Stimulated activated CD4-positive, alpha-beta T cell treated with anti-CD3 and anti-CD28 coated beads, Interleukin-12 subunit alpha, Interleukin-12 subunit beta, amount 100 ng/mL, for 24 hours (primary cell): ENCODE data around the gene CLCA4.
"Not testable (repeated sequence)": the region's sequence is repeated elsewhere in the genome, so short reads cannot be mapped to it uniquely, and the experiment has no call there.

Experiments used
- DNase-seq, 2 experiments: peaks; one replicate each; pipeline ENCODE4 v3.0.0-alpha.2; 2020; ENCODE audit warnings: low read depth in 2 of 2

The CLCA4 gene

GRCh38 chr1:86546787-86547221 is at the start of gene CLCA4:
Gene CLCA4, plus strand, starts transcription at chr1:86547078. Its CDS starts 42 bp downstream, at chr1:86547120.
- no peak for DNase-seq

DNA sequence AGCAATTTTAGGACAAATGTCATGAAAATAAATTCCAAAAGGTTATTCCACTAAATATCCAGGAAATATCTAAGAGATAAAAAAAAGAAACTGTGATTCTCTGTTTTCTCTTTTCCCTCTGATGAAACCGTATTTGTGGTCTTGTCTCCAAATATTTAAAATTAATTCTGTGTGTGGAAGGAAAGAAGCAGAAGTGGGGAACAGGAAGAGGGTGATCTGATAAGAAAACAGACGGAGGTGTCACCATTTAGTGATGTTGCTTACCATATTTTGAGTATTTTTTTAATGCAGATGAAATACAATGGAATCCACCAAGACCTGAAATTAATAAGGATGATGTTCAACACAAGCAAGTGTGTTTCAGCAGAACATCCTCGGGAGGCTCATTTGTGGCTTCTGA is 48.6 kb upstream of the CLCA4 start:
- no peak for DNase-seq

- no peak for DNase-seq
Measured at GRCh38 chr1:86499987-86500593, 46.8 kb upstream of the CLCA4 start.

DNA sequence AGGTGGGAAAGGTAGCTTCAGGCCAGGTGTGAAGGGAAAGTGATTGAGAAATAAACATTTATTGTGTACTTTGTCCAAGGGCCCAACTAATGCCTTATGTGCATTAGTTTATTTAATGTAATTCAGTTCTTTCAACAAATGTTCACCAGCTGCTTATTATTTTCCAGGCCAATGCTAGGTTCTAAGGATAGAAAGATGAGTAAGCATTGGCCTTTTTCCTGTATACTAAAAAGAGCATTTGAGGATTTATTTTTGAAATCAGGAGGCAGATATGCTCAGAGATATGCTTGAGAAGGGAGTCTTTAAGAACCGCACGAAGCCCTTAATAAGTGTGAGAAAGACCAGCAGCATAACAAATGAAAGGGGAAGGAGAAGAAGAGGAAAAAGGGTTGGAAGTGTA is 46.2 kb upstream of the CLCA4 start:
- no peak for DNase-seq

GRCh38 chr1:86502125-86502646 is 44.7 kb upstream of the CLCA4 start:
- not testable (repeated sequence) for DNase-seq

DNA sequence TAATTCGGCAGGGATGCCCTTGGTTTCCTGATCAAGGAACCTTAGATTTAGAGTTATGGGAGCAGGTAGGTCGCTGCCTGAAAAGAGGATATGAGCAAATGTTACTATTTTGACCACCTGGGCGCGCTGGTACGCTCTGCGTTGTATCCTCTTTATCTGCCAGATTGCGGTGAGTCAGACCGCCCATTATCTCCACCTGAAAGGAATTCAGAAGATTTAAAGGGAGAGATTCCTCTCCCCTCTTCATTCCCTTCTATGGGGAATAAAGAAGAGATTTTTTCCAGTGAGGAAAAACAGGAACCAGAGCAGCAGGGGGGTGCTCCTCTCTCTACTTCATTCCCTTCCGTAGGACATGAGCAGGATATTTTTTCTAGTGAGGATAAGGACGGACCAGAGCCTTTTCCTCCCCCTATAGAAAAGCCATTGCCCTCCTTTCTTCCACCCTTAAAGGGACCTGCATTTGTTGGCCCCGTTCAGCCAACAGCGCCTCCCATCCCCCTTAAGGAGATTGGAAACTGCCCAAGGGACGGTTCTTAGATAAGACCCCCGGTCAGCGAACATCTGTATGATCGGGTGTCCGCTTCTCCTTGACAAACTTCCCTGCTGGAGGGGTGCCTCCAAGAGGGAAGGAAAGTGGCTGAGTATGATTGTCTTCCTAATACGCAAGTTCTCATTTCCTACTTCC is 44.0 kb upstream of the CLCA4 start:
- no peak for DNase-seq

- no peak for DNase-seq
Measured at GRCh38 chr1:86503406-86504136, 43.3 kb upstream of the CLCA4 start.

DNA sequence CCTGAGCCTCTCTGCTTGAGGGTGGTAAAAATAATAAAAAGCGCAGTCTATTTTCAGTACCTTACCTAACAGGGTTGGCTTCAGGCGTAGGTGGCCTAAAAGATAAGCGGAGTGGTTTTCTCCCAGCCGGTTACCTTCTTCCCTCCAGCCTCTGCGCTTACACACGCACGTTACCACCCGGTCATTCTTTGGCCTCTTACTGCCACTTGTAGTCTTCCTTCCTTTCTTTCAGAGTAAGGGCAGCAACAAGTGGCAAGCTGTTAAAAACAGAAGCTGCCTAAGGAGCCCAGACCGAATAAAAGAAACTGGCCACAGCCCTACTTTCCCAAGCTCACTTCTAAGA is 42.8 kb upstream of the CLCA4 start:
- DNase-seq: no peak

GRCh38 chr1:86504895-86505563 is 41.8 kb upstream of the CLCA4 start:
- DNase-seq: no peak

DNA sequence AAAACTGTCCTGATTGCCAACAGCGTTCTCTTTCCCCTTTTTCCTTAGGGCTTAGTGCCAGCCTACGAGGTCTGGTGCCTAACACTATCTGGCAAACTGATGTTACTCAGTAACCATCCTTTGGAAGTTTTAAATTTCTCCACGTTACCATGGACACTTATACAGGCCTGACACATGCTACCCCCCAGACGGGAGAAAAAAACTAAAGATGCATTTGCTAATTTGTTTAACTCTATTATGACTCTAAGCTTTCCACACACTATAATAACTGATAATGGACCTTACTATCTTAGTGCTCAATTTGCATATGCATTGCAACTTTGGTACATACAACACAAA is 41.3 kb upstream of the CLCA4 start:
- DNase-seq: no peak

GRCh38 chr1:86507935-86508582 is 38.8 kb upstream of the CLCA4 start:
- no peak for DNase-seq

- DNase-seq: no peak
Measured at GRCh38 chr1:86508583-86508969, 38.3 kb upstream of the CLCA4 start.

- no peak for DNase-seq
Measured at GRCh38 chr1:86515597-86515996, 31.3 kb upstream of the CLCA4 start.

DNA sequence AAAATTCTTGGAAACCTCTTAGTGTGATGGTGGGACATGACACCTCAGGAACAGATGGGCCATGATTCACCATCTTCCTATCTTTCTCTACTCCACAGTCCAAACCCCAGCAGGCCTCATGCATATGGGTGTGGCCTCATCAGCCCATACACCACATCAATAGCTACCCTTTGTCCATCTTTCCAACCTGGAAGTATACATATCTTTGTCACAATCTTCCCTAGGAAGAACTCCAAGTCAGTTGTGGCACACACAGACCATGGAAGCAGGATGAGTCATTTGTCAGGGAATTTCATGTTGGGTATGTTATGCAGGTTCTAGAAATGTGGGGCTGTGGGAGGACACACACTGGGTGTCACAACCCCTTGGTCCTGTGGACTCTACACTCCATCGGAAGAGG is 30.5 kb upstream of the CLCA4 start:
- no peak for DNase-seq

DNA sequence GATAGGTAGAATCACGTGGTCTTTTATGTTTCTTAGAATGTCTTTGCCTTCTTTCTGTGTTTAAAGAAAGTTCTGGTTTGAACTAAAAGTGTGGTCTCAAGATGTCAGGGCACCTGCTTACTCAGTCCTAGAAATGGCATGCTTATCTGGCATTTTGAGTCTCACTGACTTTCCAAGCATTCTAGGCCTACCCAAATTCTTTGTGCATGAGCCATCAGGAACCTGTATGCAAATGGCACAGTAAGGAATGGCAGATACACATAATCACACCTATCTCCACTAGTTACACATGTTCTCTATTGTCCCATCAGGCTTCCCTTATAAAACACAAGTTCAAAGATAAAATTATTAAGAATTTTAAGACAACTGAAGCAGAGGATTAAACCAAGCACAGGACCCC is 29.5 kb upstream of the CLCA4 start:
- DNase-seq: no peak

GRCh38 chr1:86520789-86521521 is 25.9 kb upstream of the CLCA4 start:
- DNase-seq: no peak

DNA sequence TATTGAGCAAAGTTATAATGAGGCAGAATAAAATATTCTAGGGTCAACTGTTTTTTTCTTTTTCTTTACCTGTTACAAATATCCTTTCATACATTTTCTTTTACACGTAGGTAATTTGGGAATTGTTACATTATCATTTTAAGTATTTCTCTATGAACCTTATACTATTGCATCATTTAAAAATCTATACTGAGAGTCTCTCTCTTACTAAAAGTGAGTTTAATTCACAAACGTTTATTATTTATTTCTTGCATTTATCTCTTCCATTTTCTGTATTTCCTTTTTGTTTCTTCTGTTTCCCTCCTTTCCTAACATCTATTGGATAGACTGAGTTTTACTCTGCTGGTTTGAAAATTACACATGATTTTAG is 25.4 kb upstream of the CLCA4 start:
- no peak for DNase-seq

- no peak for DNase-seq
Measured at GRCh38 chr1:86522240-86522639, 24.6 kb upstream of the CLCA4 start.

- DNase-seq: no peak
Measured at GRCh38 chr1:86523670-86524354, 23.1 kb upstream of the CLCA4 start.

GRCh38 chr1:86527306-86527705 is 19.6 kb upstream of the CLCA4 start:
- DNase-seq: no peak
